Mucosa of rectum (tissue), 2 donors: Measurements from ENCODE around the gene SLC22A7.

Experiments
- H3K27ac ChIP-seq, 2 donors: one replicate each; pipeline ENCODE4 v1.7.0; 2013; ENCODE audit warnings: inconsistent platforms in 2 of 2, low read depth in 2 of 2, low read length in 2 of 2
- H3K27me3 ChIP-seq, 2 donors: one replicate each; pipeline ENCODE4 v1.7.0; 2013; ENCODE audit warnings: low read length in 2 of 2; ENCODE audit not compliant: control insufficient read depth in 2 of 2, insufficient read depth in 2 of 2
- H3K36me3 ChIP-seq, 2 donors: one replicate each; pipeline ENCODE4 v1.7.0; 2013; ENCODE audit warnings: low read length in 2 of 2; ENCODE audit not compliant: control insufficient read depth in 2 of 2, insufficient read depth in 2 of 2
- H3K4me1 ChIP-seq, 2 donors: one replicate each; pipeline ENCODE4 v1.7.0; 2013; ENCODE audit warnings: low read length in 2 of 2, mild to moderate bottlenecking in 1 of 2; ENCODE audit not compliant: control insufficient read depth in 2 of 2, insufficient read depth in 2 of 2
- H3K4me3 ChIP-seq, 2 donors: one replicate each; pipeline ENCODE4 v1.7.0; 2013; ENCODE audit warnings: low read length in 2 of 2
- H3K9ac ChIP-seq, 2 donors: one replicate each; pipeline ENCODE4 v1.7.0; 2013; ENCODE audit warnings: low read length in 2 of 2, low read depth in 1 of 2, mild to moderate bottlenecking in 1 of 2
- H3K9me3 ChIP-seq, 2 donors: one replicate each; pipeline ENCODE4 v1.7.0; 2013; ENCODE audit warnings: low read length in 2 of 2; ENCODE audit not compliant: control insufficient read depth in 2 of 2
- donor health status: healthy.
- donor health status: Normal muscosa, but diverticular disease.

Gene SLC22A7

GRCh38 chr6:43297644-43298564 is at the start of gene SLC22A7:
Gene SLC22A7 (plus strand): TSS chr6:43298260. CDS start chr6:43298359, 99 bp downstream.
- H3K9ac ChIP-seq: no peak within 1 kb of the TSS
- no peak within 1 kb of the TSS for H3K4me3 ChIP-seq
- H3K4me1 ChIP-seq: no peaks in the 10 kb centered on the region
- H3K36me3 ChIP-seq: no peaks in the 10 kb centered on the region
- peaks cover 0 to 10% of the 10 kb centered on the region in 2 donors for H3K27me3 ChIP-seq
- H3K27ac ChIP-seq: no peak within 1 kb of the TSS
- H3K9me3 ChIP-seq: no peaks in the 10 kb centered on the region

- Histone ChIP-seq H3K9me3 (no peaks in the 10 kb centered on the region), H3K27me3 (peaks cover 20 to 35% of the 10 kb centered on the region in 2 donors), H3K36me3 (no peaks in the 10 kb centered on the region), H3K27ac (no peak overlapping the region), H3K9ac (no peak overlapping the region), H3K4me1 (peaks cover 7 to 19% of the 10 kb centered on the region in 2 donors), H3K4me3 (no peak overlapping the region)
Observed at GRCh38 chr6:43248791-43249190, 49.3 kb upstream of the SLC22A7 start.

GRCh38 chr6:43250992-43251373 is 47.1 kb upstream of the SLC22A7 start:
- Histone ChIP-seq H3K4me1 (peaks cover 7 to 19% of the 10 kb centered on the region in 2 donors), H3K9me3 (no peaks in the 10 kb centered on the region), H3K36me3 (no peaks in the 10 kb centered on the region), H3K9ac (no peak overlapping the region), H3K4me3 (no peak overlapping the region), H3K27me3 (peaks cover 7 to 16% of the 10 kb centered on the region in 2 donors), H3K27ac (no peak overlapping the region)

- Histone ChIP-seq H3K9ac (no peak overlapping the region), H3K27me3 (peaks cover 5 to 13% of the 10 kb centered on the region in 2 donors), H3K36me3 (no peaks in the 10 kb centered on the region), H3K4me1 (peaks cover 0 to 5% of the 10 kb centered on the region in 2 donors), H3K4me3 (no peak overlapping the region), H3K9me3 (no peaks in the 10 kb centered on the region), H3K27ac (no peak overlapping the region)
Observed at GRCh38 chr6:43253401-43253800, 44.7 kb upstream of the SLC22A7 start.

- Histone ChIP-seq H3K9me3 (no peaks in the 10 kb centered on the region), H3K9ac (no peak overlapping the region), H3K4me3 (no peak overlapping the region), H3K27ac (no peak overlapping the region), H3K4me1 (peaks cover 0 to 5% of the 10 kb centered on the region in 2 donors), H3K36me3 (no peaks in the 10 kb centered on the region), H3K27me3 (peaks cover 5 to 13% of the 10 kb centered on the region in 2 donors)
Observed at GRCh38 chr6:43254138-43254817, 43.8 kb upstream of the SLC22A7 start.

GRCh38 chr6:43254846-43255245 is 43.2 kb upstream of the SLC22A7 start:
- H3K27me3 ChIP-seq: peaks cover 5 to 13% of the 10 kb centered on the region in 2 donors

GRCh38 chr6:43255408-43256054 is 42.5 kb upstream of the SLC22A7 start:
- H3K9ac ChIP-seq: no peak overlapping the region
- peaks cover 0 to 5% of the 10 kb centered on the region in 2 donors for H3K4me1 ChIP-seq
- no peaks in the 10 kb centered on the region for H3K36me3 ChIP-seq
- no peaks in the 10 kb centered on the region for H3K9me3 ChIP-seq
- no peak overlapping the region for H3K27ac ChIP-seq
- no peak overlapping the region for H3K4me3 ChIP-seq
- H3K27me3 ChIP-seq: peaks cover 3 to 13% of the 10 kb centered on the region in 2 donors

More at GRCh38 chr6:43254846-43255245, 43.2 kb upstream of the SLC22A7 start:
- H3K9me3 ChIP-seq: no peaks in the 10 kb centered on the region
- no peak overlapping the region for H3K27ac ChIP-seq
- no peaks in the 10 kb centered on the region for H3K36me3 ChIP-seq
- no peak overlapping the region for H3K9ac ChIP-seq
- H3K4me3 ChIP-seq: no peak overlapping the region
- peaks cover 0 to 5% of the 10 kb centered on the region in 2 donors for H3K4me1 ChIP-seq

GRCh38 chr6:43256670-43257366 is 41.2 kb upstream of the SLC22A7 start:
- H3K36me3 ChIP-seq: no peaks in the 10 kb centered on the region
- H3K27ac ChIP-seq: no peak overlapping the region
- peaks cover 2 to 8% of the 10 kb centered on the region in 2 donors for H3K27me3 ChIP-seq
- H3K9me3 ChIP-seq: no peaks in the 10 kb centered on the region
- H3K9ac ChIP-seq: no peak overlapping the region
- no peaks in the 10 kb centered on the region for H3K4me1 ChIP-seq
- H3K4me3 ChIP-seq: no peak overlapping the region

- Histone ChIP-seq H3K36me3 (no peaks in the 10 kb centered on the region), H3K4me3 (no peak overlapping the region), H3K27ac (no peak overlapping the region)
Observed at GRCh38 chr6:43257367-43258145, 40.5 kb upstream of the SLC22A7 start.

More at GRCh38 chr6:43257367-43258145, 40.5 kb upstream of the SLC22A7 start:
- Histone ChIP-seq H3K9me3 (no peaks in the 10 kb centered on the region), H3K27me3 (peaks cover 0 to 6% of the 10 kb centered on the region in 2 donors), H3K4me1 (peaks cover 0 to 3% of the 10 kb centered on the region in 2 donors), H3K9ac (no peak overlapping the region)
